GM13977 (cell line): ENCODE data around the gene ERC2.

Source experiments
- DNase-seq: peaks from one replicate; pipeline ENCODE4 v3.0.0; 2012; ENCODE audit warnings: low spot score
- in situ Hi-C: fragments of 300-500 bp; cut with MboI; formaldehyde crosslinking; loops from one replicate; pipeline ENCODE4 v1.12.0; 2022; ENCODE audit warnings: low sequenced_read_pairs, low pct_unique_long_range_greater_than_20kb, mixed read lengths, inconsistent platforms; ENCODE audit not compliant: unreplicated experiment
- TF ChIP-seq, protein P1 (sequence below): IDR thresholded peaks from 2 replicates; pipeline ENCODE4 v1.5.1; 2012; ENCODE audit warnings: mild to moderate bottlenecking, control low read depth; ENCODE audit not compliant: insufficient read depth; ENCODE audit errors: extremely low read depth, missing control alignments

ERC2 gene

DNA sequence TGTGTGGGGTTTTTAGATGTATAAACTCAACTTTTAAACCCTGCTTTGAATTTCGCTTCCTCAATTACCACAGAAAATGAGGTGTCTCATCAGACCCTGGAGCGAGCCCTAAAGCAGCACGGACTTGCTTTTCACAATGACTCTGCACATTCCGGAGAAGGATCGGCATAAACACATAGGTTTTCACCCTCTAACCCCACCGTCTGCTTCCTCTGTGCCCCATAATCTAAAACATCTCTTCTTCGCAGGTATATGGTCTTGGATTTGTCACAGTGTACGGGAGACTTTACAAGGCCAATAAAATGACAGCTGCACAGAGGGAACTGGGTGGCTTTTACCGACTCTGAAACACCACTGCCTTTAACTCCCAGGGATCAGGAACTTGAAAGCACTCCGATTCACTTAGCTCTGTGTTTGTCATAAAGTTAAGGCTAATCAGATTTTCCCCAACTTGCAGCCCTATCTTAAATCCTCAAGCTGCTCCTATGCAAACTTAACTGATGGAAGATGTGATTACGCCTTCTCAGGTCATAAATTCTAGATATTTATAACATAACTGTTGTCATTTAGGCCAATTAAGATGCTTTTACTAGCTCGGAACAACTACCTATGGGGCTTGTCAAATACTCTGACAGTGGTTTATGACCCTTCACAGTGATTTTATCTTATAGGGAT, 847.8 kb downstream of the ERC2 start:
- in situ Hi-C loops = no loop called here
- TF ChIP-seq, protein P1, sequence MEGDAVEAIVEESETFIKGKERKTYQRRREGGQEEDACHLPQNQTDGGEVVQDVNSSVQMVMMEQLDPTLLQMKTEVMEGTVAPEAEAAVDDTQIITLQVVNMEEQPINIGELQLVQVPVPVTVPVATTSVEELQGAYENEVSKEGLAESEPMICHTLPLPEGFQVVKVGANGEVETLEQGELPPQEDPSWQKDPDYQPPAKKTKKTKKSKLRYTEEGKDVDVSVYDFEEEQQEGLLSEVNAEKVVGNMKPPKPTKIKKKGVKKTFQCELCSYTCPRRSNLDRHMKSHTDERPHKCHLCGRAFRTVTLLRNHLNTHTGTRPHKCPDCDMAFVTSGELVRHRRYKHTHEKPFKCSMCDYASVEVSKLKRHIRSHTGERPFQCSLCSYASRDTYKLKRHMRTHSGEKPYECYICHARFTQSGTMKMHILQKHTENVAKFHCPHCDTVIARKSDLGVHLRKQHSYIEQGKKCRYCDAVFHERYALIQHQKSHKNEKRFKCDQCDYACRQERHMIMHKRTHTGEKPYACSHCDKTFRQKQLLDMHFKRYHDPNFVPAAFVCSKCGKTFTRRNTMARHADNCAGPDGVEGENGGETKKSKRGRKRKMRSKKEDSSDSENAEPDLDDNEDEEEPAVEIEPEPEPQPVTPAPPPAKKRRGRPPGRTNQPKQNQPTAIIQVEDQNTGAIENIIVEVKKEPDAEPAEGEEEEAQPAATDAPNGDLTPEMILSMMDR = no peak
- DNase-seq = no peak

DNA sequence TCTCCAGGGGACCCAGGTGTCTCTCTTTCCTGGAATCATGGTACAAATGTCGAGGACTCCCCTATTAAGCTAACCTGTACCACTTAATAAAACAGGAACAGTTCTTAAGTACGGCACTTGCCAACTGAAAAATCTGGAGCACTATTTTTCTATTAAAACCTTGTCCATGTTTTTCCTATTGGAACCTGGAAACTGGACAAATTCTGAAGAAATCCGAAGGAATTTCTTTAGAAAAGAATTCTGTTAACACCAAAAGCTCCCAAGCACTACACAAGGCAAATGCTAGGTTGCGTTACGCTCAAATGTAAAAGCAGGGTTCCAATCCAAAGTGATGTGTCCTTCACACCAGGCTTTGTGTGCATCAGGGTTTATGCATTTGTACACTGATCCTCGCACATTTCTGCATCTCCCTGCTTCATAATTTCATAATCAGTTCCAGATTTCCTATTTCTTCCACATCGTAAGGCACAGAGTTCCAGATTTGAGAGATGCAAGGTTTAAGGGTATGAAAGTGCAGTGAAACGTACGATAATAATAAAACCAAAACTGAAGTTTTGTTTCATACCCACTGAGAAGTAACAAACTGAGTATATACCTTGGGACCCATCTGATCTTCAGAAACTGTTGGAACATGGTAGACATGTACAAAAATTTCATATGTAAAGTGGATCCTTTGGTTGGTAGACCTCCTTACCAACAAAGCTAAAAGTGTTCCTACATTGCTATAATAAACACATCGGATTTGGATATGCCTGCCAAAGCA, 849.0 kb downstream of the ERC2 start:
- DNase-seq = no peak
- TF ChIP-seq, protein P1 = no peak
- in situ Hi-C loops = no loop called here

DNA sequence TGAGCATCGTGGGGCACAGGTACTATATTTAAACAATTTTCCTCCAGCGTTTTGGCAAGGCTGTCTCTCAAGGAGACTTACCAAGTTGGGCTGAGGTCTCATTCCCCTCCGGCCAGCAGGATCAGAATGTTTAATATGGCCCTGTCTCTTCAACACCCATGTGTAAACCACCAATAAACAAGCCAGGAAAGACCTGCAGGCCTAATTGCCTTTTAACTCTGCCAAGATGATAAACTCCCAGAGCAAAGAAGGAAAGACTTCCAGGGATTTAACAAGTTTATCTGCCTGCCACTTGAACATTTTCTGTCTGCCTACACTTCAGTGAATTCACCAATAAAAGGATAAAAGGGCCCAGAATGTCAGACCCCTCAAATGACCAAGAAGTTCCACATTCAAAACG, 850.9 kb downstream of the ERC2 start:
- TF ChIP-seq, protein P1 = no peak
- in situ Hi-C loops = no loop called here
- DNase-seq = no peak

DNA sequence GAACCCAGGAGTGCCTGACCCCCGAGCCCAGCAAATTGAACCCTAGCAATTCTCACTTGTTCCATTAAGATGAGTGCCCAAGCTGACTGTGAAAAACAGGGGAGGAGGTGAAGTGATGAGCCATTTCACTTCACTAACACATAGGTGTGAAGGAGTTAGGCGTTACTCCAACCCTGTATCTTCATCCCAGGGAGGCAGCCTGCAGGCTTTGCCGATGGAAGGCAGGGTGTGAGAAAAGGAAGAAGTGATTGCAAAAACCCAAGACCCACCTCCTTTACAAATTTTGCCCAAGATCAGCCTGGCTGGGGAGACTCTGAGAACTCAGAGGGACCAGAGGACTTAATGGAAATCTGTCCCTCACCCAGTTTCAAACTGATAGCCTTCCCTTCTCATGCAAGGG, 851.5 kb downstream of the ERC2 start:
- no peak for DNase-seq
- TF ChIP-seq, protein P1 = no peak
- in situ Hi-C loops = no loop called here

DNA sequence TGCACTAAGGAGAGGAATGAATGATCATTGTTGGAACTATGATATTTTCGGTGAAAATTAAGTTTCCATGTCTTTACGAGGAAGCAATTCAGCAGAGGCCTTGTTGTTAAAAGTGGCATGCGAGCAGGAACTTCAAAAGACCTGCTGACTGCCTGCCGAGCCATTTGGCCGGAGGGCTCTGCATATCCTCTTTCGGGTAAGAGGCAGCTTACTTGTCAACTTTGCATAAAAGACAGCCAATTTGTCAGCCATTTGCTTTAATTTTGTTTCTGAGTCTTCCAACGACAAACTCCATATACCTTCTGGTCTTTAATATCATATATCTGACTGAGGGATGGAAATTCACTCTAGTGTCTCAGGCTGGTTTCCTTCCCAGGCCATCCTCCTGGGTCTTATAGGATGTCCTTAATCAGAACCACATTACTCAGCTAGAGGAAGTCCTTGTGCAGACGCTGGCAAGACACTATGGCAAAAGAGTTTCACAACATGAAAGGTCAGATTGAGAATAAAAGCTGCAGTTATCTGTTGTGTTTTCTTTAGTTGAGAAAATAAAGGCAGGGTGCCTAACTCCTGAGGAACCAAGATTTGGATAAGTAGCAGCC, 852.5 kb downstream of the ERC2 start:
- TF ChIP-seq, protein P1 = no peak
- no peak for DNase-seq
- in situ Hi-C loops = no loop called here

DNA sequence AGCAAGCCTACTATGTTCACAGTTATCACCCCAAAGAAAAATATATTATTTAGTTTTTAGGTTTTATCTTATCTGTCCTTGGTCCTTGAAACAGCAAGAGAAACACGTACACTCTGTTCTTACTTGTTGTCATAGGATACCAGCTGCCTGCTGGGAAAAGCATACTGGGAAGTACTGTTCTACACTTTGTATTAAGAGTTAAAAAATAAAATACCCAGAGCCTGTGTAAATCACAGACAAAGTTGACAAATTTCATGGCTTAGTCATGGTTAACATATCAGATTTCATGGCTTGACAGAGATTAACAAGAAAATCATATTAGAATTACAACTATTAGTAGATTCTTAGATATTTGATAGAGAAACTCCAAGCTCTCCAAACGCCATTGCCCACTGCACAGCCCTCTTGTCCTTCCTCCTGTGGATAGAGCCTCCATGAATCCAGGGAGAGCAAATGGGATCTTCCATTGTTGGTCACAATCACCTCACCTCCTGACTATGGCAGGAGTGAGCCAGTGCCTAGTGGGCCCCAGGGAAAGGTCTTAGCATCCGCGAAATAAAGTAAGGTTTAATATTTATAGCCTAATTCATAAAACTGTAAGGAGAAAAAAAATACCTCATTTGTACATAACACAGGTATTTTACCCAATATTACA, 853.1 kb downstream of the ERC2 start:
- TF ChIP-seq, protein P1 = no peak
- in situ Hi-C loops = no loop called here
- DNase-seq = no peak
